K562 (cell line): ENCODE measurements around the gene C1orf116. TPM values are rescaled to one million over a fixed set of nuclear protein-coding genes. Genes with fewer than 3 reads are reported as not detected.
A peak's percentile ranks its signal among the peaks of the same experiment; 100 is the strongest.

Experiments
- ATAC-seq: fragments of 200-7000 bp; cut with Tn5 transposase; 3 replicates; pipeline ENCODE4 v1.9.1; 2020; ENCODE audit warnings: moderate library complexity
- BruUV-seq: library from RNA; stranded (reverse); fragments of 400-500 nt; replicated peaks from 2 replicates; lab custom pipeline; 2021; lab: Mats Ljungman, UMichigan
- CTCF ChIA-PET: fragments of 300-600 bp; formaldehyde crosslinking; extraction: SDS; loops from one replicate; lab custom pipeline; 2021; ENCODE audit warnings: low intra/inter-chr PET ratio; lab: Yijun Ruan, JAX
- POLR2A ChIA-PET: fragments of 300-600, 350-650 bp; sonication (Branson Sonifier 250); formaldehyde crosslinking; extraction: SDS; loops from one replicate; lab custom pipeline; 2021; ENCODE audit warnings: antibody characterized with exemption, inconsistent platforms; lab: Yijun Ruan, JAX
- DNase-seq, 4 experiments: peaks; one replicate each; pipeline versions ENCODE4 v3.0.0 to v3.0.0-alpha.2; 2011 to 2018; ENCODE audit warnings: low spot score in 3 of 4, mixed read lengths in 3 of 4; ENCODE audit errors: extremely low read depth in 1 of 4
- FAIRE-seq: peaks from 2 replicates; lab custom pipeline; 2011; peaks lifted over from hg19 to GRCh38; lab: Jason Lieb, UNC
- H2AFZ ChIP-seq: 2 replicates; pipeline ENCODE4 v1.6.0; 2011; ENCODE audit warnings: low read depth, low read length, control low read depth, inconsistent platforms
- H3K27ac ChIP-seq: fragments of 200-600 bp; 3 replicates; pipeline ENCODE4 v1.8.0; 2011; ENCODE audit warnings: low read depth, mild to moderate bottlenecking, control low read depth, inconsistent platforms, low read length, moderate library complexity, mixed read lengths; ENCODE audit errors: extremely low read depth
- H3K27me3 ChIP-seq, 2 experiments: fragments of 300-600 bp in 1 of 2; 2 replicates in 1 of 2; 3 replicates in 1 of 2; pipeline versions ENCODE4 v1.6.0 to v1.8.0; 2011; ENCODE audit warnings: inconsistent platforms in 2 of 2, low read length in 2 of 2, mild to moderate bottlenecking in 1 of 2, mixed read lengths in 1 of 2, moderate library complexity in 1 of 2; ENCODE audit not compliant: control insufficient read depth in 2 of 2, insufficient read depth in 2 of 2
- H3K36me3 ChIP-seq: fragments of 300-600 bp; 3 replicates; pipeline ENCODE4 v1.8.0; 2011; ENCODE audit warnings: mild to moderate bottlenecking, low read length, inconsistent platforms; ENCODE audit not compliant: control insufficient read depth, insufficient read depth
- H3K4me1 ChIP-seq, 2 experiments: fragments of 200-600 bp in 1 of 2; replicated peaks in 1 of 2; 2 replicates in 1 of 2; 3 replicates in 1 of 2; pipeline versions ENCODE4 v1.5.1 to v1.8.0; 2011; ENCODE audit warnings: inconsistent platforms in 2 of 2, low read length in 2 of 2, mild to moderate bottlenecking in 1 of 2, mixed read lengths in 1 of 2, moderate library complexity in 1 of 2; ENCODE audit not compliant: control insufficient read depth in 2 of 2, insufficient read depth in 2 of 2
- H3K4me2 ChIP-seq: 2 replicates; pipeline ENCODE4 v1.6.1; 2011; ENCODE audit warnings: low read length, control low read depth, inconsistent platforms, mixed read lengths; ENCODE audit not compliant: insufficient read depth
- H3K4me3 ChIP-seq: fragments of 200-600 bp; sonication (generic), shearing (Covaris generic); 2 replicates; pipeline ENCODE4 v1.5.1; 2016; ENCODE audit warnings: control low read depth, inconsistent platforms
- H3K79me2 ChIP-seq: fragments of 200-600 bp; 3 replicates; pipeline ENCODE4 v1.8.0; 2011; ENCODE audit warnings: low read length, inconsistent platforms; ENCODE audit not compliant: control insufficient read depth, insufficient read depth
- H3K9ac ChIP-seq, 2 experiments: 2 replicates each; pipeline versions ENCODE4 v1.6.0 to v1.6.1; 2011; ENCODE audit warnings: low read depth in 2 of 2, low read length in 2 of 2, control low read depth in 1 of 2, inconsistent platforms in 1 of 2, mild to moderate bottlenecking in 1 of 2, mixed read lengths in 1 of 2; ENCODE audit not compliant: insufficient read depth in 1 of 2
- H3K9me1 ChIP-seq: one replicate; pipeline ENCODE4 v1.6.0; 2011; ENCODE audit warnings: inconsistent platforms, mild to moderate bottlenecking, low read length, moderate library complexity; ENCODE audit not compliant: control insufficient read depth, insufficient read depth
- H3K9me3 ChIP-seq: replicated peaks from 2 replicates; pipeline ENCODE4 v1.5.1; 2011; ENCODE audit warnings: low read depth, low read length, inconsistent platforms; ENCODE audit not compliant: control insufficient read depth, insufficient read depth
- H4K20me1 ChIP-seq: replicated peaks from 2 replicates; pipeline ENCODE4 v1.6.1; 2011; ENCODE audit warnings: low read length, inconsistent platforms, mixed read lengths; ENCODE audit not compliant: control insufficient read depth, insufficient read depth
- TCF7L2 ChIP-seq: fragments of 150-350 bp; IDR thresholded peaks from 2 replicates; pipeline ENCODE4 v1.6.1; 2016; ENCODE audit warnings: low read depth, mild to moderate bottlenecking, low read length, moderate library complexity
- WGBS: fragments of 100-300 bp; shearing (Covaris generic); methylation state at CpG from one replicate; pipeline ENCODE4 v1.1.6; 2016; ENCODE audit warnings: low coverage, mixed read lengths; ENCODE audit not compliant: insufficient coverage; ENCODE audit errors: missing lambda C conversion rate; 5-methylcytosine and 5-hydroxymethylcytosine counted together
- in situ Hi-C: fragments of 300-500 bp; cut with MboI; formaldehyde crosslinking; loops from 4 replicates; pipeline ENCODE4 v1.15.0; 2018; ENCODE audit warnings: inconsistent platforms, mixed read lengths
- intact Hi-C: fragments of 100-400 bp; cut with micrococcal nuclease; formaldehyde crosslinking; loops from 2 replicates; pipeline ENCODE4 v1.14.2; 2022
- polyA plus RNA-seq, 8 experiments: library from polyadenylated mRNA; depleted of rRNA in 4 of 8; stranded (reverse) in 5 of 8; unstranded in 3 of 8; fragments of >200 nt; fragmentation: Nextera tagmentation in 2 of 8; fragmentation: Illumina TruSeq in 1 of 8; extraction: Ambion mirVana in 2 of 8; extraction: Trizol in 1 of 8; gene quantifications; 2 replicates each; pipeline versions ENCODE4 v1.2.1 to v1.2.3, GENCODE V29; 2011 to 2014; ENCODE audit warnings: inconsistent platforms in 1 of 8, missing spikeins in 1 of 8
- total RNA-seq, 7 experiments: library from RNA; depleted of rRNA in 6 of 7; stranded (reverse); fragments of >200 nt in 6 of 7; fragmentation: Illumina TruSeq in 2 of 7; extraction: Trizol in 2 of 7; gene quantifications; 2 replicates each; pipeline versions ENCODE4 v1.2.1 to v1.2.3, GENCODE V29; 2011 to 2021; ENCODE audit warnings: low replicate concordance in 1 of 7
- TF ChIP-seq, protein P1 (sequence below), 3 experiments: fragments of 200-800 bp in 1 of 3; sonication (Bioruptor generic) in 1 of 3; sonication (generic) in 1 of 3; formaldehyde crosslinking in 1 of 3; IDR thresholded peaks; 2 replicates each; pipeline versions ENCODE4 v1.6.1 to v1.8.0; 2016 to 2022; ENCODE audit warnings: mild to moderate bottlenecking in 2 of 3, missing compliant biosample characterization in 2 of 3, missing genetic modification characterization in 2 of 3, missing genetic modification reagents in 1 of 3
- TF ChIP-seq, protein P2 (sequence below): fragments of 150-350 bp; IDR thresholded peaks from 2 replicates; pipeline ENCODE4 v1.6.1; 2014; ENCODE audit warnings: low read depth, mild to moderate bottlenecking, low read length, borderline replicate concordance

C1orf116 gene
- total and polyA plus RNA-seq, 9 of the 15 experiments (the other 6 are each of a cell fraction or from before 2014, with no cell fraction given) = 0.62 to 3.0 (median 0.95) TPM

DNA sequence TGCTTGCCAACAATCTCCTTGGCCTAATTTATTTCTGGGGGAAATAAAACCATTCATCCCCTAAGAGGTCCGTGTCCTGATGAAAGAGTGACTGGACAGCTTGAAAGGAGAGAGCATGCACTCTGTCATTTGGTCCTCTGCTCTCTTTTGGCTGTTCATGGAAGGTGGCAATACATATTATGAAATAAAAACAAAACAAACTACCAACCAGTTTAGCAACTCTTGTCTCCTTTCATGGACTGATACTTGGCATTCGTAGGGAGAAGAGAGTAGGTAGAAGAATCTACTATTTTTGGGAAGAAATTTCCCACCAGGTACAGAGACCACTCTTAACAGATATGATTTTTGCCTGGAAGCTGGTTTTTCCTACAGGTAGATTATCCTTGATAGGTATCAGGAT is 746 bp upstream of the C1orf116 start:
- intact Hi-C loops (no loop called here), in situ Hi-C loops (no loop called here)
- Histone ChIP-seq H3K27me3 (no peaks in the 10 kb centered on the region), H3K36me3 (no peaks in the 10 kb centered on the region), H3K9ac (peak overlapping the region; percentile 34 to 45; a peak in 3 of 4 replicates), H4K20me1 (no peaks in the 10 kb centered on the region), H3K4me2 (peak overlapping the region; percentile 59), H3K79me2 (no peaks in the 10 kb centered on the region; the same call in 2 of the 3 replicates), H3K9me1 (no peaks in the 10 kb centered on the region), H3K4me3 (no peak overlapping the region), H2AFZ (peak overlapping the region; percentile 81), H3K27ac (peak overlapping the region; percentile 44), H3K4me1 (peaks cover 11 to 95% of the 10 kb centered on the region in 2 experiments), H3K9me3 (no peaks in the 10 kb centered on the region)
- ATAC-seq = no peak
- DNase-seq = no peak
- TF ChIP-seq TCF7L2 = no peak
- TF ChIP-seq, protein P1, sequence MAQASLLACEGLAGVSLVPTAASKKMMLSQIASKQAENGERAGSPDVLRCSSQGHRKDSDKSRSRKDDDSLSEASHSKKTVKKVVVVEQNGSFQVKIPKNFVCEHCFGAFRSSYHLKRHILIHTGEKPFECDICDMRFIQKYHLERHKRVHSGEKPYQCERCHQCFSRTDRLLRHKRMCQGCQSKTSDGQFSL (CRISPR knock-in tag; IDR thresholded peaks at IDR 0.05) = no peak
- TF ChIP-seq, protein P1 (tag; IDR thresholded peaks at IDR 0.05) = 0 out of 4 replicates have a peak, but pooled peaks of 1 of the 2 experiments have one; percentile 20
- TF ChIP-seq, protein P2, sequence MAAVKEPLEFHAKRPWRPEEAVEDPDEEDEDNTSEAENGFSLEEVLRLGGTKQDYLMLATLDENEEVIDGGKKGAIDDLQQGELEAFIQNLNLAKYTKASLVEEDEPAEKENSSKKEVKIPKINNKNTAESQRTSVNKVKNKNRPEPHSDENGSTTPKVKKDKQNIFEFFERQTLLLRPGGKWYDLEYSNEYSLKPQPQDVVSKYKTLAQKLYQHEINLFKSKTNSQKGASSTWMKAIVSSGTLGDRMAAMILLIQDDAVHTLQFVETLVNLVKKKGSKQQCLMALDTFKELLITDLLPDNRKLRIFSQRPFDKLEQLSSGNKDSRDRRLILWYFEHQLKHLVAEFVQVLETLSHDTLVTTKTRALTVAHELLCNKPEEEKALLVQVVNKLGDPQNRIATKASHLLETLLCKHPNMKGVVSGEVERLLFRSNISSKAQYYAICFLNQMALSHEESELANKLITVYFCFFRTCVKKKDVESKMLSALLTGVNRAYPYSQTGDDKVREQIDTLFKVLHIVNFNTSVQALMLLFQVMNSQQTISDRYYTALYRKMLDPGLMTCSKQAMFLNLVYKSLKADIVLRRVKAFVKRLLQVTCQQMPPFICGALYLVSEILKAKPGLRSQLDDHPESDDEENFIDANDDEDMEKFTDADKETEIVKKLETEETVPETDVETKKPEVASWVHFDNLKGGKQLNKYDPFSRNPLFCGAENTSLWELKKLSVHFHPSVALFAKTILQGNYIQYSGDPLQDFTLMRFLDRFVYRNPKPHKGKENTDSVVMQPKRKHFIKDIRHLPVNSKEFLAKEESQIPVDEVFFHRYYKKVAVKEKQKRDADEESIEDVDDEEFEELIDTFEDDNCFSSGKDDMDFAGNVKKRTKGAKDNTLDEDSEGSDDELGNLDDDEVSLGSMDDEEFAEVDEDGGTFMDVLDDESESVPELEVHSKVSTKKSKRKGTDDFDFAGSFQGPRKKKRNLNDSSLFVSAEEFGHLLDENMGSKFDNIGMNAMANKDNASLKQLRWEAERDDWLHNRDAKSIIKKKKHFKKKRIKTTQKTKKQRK = 0 out of 2 replicates have a peak, but pooled peaks have one; percentile 10
- ChIA-PET POLR2A (interaction anchor here (0.6 to 9.0 kb wide), 6 partner anchors 9 to 87 kb away, joined by 3 to 104 read pairs (median 31); partner anchors contain the start of genes PFKFB2 and YOD1), CTCF (no interaction called here)
- 34% methylated on average over 2 of the region's 2 CpGs for WGBS
- no peak for FAIRE-seq
- no TSS peak for BruUV-seq
